ENCODE results near the gene TMEM95.

DNA sequence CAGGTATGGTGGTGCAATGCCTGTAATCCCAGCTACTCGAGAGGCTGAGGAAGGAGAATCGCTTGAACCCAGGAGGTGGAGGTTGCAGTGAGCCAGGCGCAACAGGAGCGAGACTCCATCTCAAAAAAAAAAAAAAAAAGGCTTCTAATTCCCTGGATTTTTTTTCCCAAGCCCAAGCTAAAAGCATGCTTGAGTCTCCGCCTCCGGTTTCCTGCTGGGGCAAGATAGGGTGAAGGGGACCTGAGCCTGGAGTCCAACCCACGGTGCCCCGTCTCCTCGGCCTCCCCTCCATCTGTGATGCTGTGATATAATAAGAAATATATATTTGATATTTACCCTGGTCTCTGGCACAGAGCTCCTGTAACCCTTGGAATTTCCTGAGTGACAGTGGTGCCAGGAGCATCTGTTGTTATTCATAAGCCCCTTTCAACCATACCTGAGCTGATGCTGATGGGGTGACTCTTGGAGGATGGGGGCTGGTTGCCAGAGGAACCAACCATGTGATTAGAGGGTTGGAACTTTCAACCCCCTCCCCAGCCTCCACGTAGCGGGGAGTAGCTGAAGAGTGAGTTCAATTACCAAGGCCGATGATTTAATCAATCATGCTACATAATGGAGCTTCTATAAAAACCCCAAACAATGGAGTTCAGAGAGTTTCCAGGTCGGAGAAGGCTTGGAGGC is 13.1 kb downstream of the TMEM95 start:
- no peak for TF ChIP-seq HDGF (IDR thresholded peaks at IDR 0.05)
- no peak for TF ChIP-seq CREB1 (IDR thresholded peaks at IDR 0.05; ENCODE audit: low read depth)
- no peak for TF ChIP-seq CUX1 (IDR thresholded peaks at IDR 0.05; ENCODE audit: insufficient replicate concordance, low read depth, low read length)
- no peak for TF ChIP-seq TBL1XR1 (IDR thresholded peaks at IDR 0.05; ENCODE audit: low read depth, low read length)
- TF ChIP-seq CEBPB (IDR thresholded peaks at IDR 0.05; ENCODE audit: borderline replicate concordance in 1 of 2, low read depth in 2 of 2, low read length in 2 of 2) = no peak

Measured in GM12878 (cell line).